ENCODE data around the gene HS2ST1. TPM values are rescaled to one million over a fixed set of nuclear protein-coding genes. Genes with fewer than 3 reads are reported as not detected.

Gene HS2ST1
- total and polyA plus RNA-seq, 12 donors, result 2.4 to 21.4 (median 13.6) TPM

- no peak for ATAC-seq
- Histone ChIP-seq H3K9me3 (peaks cover 0 to 5% (median 0%) of the 10 kb centered on the region in 11 donors), H3K36me3 (no peaks in the 10 kb centered on the region), H3K27ac (no peak overlapping the region), H3K4me1 (no peaks in the 10 kb centered on the region), H3K4me3 (no peak overlapping the region), H3K27me3 (no peaks in the 10 kb centered on the region)
- TF ChIP-seq, protein P1, sequence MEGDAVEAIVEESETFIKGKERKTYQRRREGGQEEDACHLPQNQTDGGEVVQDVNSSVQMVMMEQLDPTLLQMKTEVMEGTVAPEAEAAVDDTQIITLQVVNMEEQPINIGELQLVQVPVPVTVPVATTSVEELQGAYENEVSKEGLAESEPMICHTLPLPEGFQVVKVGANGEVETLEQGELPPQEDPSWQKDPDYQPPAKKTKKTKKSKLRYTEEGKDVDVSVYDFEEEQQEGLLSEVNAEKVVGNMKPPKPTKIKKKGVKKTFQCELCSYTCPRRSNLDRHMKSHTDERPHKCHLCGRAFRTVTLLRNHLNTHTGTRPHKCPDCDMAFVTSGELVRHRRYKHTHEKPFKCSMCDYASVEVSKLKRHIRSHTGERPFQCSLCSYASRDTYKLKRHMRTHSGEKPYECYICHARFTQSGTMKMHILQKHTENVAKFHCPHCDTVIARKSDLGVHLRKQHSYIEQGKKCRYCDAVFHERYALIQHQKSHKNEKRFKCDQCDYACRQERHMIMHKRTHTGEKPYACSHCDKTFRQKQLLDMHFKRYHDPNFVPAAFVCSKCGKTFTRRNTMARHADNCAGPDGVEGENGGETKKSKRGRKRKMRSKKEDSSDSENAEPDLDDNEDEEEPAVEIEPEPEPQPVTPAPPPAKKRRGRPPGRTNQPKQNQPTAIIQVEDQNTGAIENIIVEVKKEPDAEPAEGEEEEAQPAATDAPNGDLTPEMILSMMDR (IDR thresholded peaks at IDR 0.05), result no peak
- WGBS, 2 donors, result 82 to 85% methylated on average over 4 of the region's 4 CpGs
- intact Hi-C loops (cut with DNase I), result no loop called here
- no peak for DNase-seq
These were observed 127.8 kb downstream of the HS2ST1 start for GRCh38 chr1:87042111-87042811.

GRCh38 chr1:87044424-87044823, 130.0 kb downstream of the HS2ST1 start:
- peaks cover 0 to under 1% (median 0%) of the 10 kb centered on the region in 9 donors for H3K4me1 ChIP-seq
- no peak for DNase-seq
- H3K27me3 ChIP-seq, result no peaks in the 10 kb centered on the region
- H3K4me3 ChIP-seq, result no peak overlapping the region
- TF ChIP-seq, protein P1 (IDR thresholded peaks at IDR 0.05), result no peak
- ATAC-seq, result no peak
- intact Hi-C loops (cut with DNase I), result no loop called here
- H3K9me3 ChIP-seq, result peaks cover 0 to 22% (median 3%) of the 10 kb centered on the region in 11 donors
- peaks cover 0 to 4% (median 0%) of the 10 kb centered on the region in 9 donors for H3K36me3 ChIP-seq
- no peak overlapping the region for H3K27ac ChIP-seq

- TF ChIP-seq, protein P1 (IDR thresholded peaks at IDR 0.05), result no peak
- H3K9me3 ChIP-seq, result peaks cover 0 to 22% (median 3%) of the 10 kb centered on the region in 11 donors
- ATAC-seq (no peak), DNase-seq (no peak)
- H3K27ac ChIP-seq, result no peak overlapping the region
- H3K4me3 ChIP-seq, result no peak overlapping the region
- H3K27me3 ChIP-seq, result no peaks in the 10 kb centered on the region
- WGBS, 2 donors, result 76 to 77% methylated on average over 5 of the region's 5 CpGs
- intact Hi-C loops (cut with DNase I), result loop anchor here in 1 of 10 donors (5.0 kb wide), 1 partner anchor 1142 kb away; no protein-coding TSS in a partner anchor
- peaks cover 0 to 5% (median 0%) of the 10 kb centered on the region in 9 donors for H3K4me1 ChIP-seq
- peaks cover 0 to 4% (median 0%) of the 10 kb centered on the region in 9 donors for H3K36me3 ChIP-seq
These were observed 130.4 kb downstream of the HS2ST1 start for GRCh38 chr1:87044840-87045239.

DNA sequence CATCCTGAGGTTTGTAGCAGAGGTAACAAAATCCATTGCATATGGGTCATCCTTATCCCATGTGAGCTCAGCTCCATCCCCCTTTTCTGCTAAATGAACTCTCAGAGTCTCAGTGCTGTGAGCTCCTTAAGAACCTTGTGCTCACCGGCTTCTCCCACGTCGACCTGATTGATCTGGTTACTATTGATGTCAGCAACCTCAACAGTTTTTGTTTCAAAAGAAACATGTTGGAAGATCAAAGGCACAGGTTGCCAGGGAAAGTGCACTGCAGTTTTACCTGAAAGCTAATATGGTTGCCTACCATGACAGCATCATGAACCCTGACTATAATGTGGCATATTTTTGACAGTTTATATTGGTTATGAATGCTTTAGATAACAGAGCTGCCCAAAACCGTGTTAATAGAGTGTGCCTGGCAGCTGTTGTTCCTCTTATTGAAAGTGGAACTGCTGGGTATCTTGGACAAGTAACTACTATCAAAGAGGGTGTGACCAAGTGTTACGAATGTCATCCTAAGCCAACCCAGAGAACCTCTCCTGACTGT, 131.4 kb downstream of the HS2ST1 start:
- Histone ChIP-seq H3K4me3 (no peak overlapping the region), H3K36me3 (peaks cover 0 to 4% (median 0%) of the 10 kb centered on the region in 9 donors), H3K4me1 (peaks cover 0 to 6% (median 0%) of the 10 kb centered on the region in 9 donors), H3K27me3 (no peaks in the 10 kb centered on the region), H3K27ac (no peak overlapping the region), H3K9me3 (peaks cover 0 to 22% (median 3%) of the 10 kb centered on the region in 11 donors)
- intact Hi-C loops (cut with DNase I), result loop anchor here in 1 of 10 donors (5.0 kb wide), 1 partner anchor 1141 kb away; no protein-coding TSS in a partner anchor
- 71 to 73% methylated on average over 5 of the region's 5 CpGs for WGBS, 2 donors
- ATAC-seq (no peak), DNase-seq (no peak)
- TF ChIP-seq, protein P1 (IDR thresholded peaks at IDR 0.05), result no peak

All from heart right ventricle (tissue), 16 donors.